ENCODE measurements around the gene SOHLH1.

Gene SOHLH1

DNA sequence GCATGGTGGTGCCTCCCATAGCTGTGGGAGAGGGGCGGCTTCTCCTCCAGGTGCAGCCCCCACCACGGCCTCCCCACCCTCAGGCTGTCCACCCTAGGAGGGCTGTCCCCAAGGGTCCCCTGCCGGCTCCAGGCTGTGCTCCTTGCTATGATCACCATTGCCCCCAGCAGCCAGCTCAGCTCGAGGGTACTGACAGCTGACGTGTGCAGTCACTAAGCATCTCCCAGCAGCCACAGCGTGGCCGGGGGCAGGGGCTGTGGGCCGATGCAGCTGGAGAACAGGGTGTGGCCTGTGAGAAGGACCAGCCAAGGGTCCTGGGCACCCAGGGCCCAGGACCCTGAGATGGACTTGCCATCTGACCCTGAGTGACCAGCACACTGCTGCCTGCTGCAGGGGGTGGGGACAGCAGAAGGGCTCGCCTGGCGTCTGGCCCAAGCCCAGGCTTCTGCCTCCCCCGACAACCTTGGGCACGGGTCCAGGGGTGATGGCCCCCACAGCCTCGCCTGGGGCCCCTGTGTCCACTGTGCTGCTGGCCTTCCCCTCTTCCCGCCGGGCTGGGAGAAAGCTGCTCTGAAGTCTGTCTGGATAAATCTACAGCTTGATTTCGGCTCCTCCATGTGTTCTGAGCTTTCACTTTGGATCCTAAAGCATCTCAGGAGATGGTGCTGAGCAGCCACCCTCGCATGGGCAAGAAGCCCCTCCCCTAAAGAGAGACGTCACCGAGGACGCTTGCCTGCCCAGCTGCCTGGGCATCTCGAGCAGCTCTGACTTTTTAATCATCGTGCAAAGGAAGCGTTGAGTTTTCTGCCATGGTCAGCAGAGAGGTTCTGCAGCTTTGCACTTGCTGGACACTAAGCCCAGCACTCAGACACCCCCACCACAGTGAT lies 8.2 kb upstream of the SOHLH1 start:
- no peak for DNase-seq (ENCODE audit: low read depth in 1 of 2, low spot score in 1 of 2)
- no peak for TF ChIP-seq JUND (IDR thresholded peaks at IDR 0.05; ENCODE audit: low read depth)
- in situ Hi-C loops (cut with HindIII; ENCODE audit: low pct_unique_long_range_greater_than_20kb, low sequenced_read_pairs): no loop called here

DNA sequence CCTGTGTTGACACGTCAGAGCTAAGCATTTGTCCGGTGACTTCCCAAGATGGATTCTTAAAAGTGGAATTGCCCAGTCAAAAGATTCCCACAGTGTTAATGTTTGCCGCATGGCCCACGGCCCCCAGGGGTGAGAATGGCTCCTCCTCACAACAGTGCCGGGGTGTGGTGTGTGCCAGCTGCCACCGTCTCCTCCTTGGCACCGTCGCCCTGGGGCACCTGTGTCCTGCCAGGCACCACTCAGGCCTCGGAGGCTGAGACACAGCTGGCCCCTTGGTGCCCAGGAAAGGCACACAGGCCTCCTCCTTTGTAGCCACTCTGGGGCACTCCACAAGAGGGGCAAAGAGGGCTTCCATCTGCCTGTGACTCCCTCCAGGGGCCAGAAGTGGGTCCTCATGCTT lies 7.0 kb upstream of the SOHLH1 start:
- no peak for TF ChIP-seq JUND (IDR thresholded peaks at IDR 0.05; ENCODE audit: low read depth)
- DNase-seq (ENCODE audit: low read depth in 1 of 2, low spot score in 1 of 2): no peak
- in situ Hi-C loops (cut with HindIII; ENCODE audit: low pct_unique_long_range_greater_than_20kb, low sequenced_read_pairs): no loop called here

- TF ChIP-seq JUND (IDR thresholded peaks at IDR 0.05; ENCODE audit: low read depth): no peak
- no peak for DNase-seq (ENCODE audit: low read depth in 1 of 2, low spot score in 1 of 2)
- in situ Hi-C loops (cut with HindIII; ENCODE audit: low pct_unique_long_range_greater_than_20kb, low sequenced_read_pairs): no loop called here
Measured at GRCh38 chr9:135705376-135705775, 6.1 kb upstream of the SOHLH1 start.

DNA sequence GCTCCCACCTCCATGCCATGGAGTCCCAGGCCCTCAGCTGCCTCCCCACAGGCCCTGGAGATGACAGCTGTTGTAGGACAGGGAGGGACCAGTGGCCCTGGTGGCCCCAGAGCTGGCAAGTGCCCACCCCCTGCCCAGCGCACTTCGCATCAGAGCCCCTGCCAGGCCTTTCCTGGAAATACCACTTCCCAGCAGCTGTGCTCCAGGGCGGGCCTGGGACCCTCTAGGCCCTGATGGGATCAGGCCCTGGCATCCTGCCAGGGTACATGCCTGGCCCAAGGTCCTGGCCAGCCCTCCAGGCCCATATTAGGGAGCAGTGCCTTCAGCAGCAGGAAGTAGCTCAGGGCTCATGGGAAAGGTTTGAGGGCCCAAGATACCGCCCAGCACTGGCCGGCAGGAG lies 5.2 kb upstream of the SOHLH1 start:
- no peak for DNase-seq (ENCODE audit: low read depth in 1 of 2, low spot score in 1 of 2)
- in situ Hi-C loops (cut with HindIII; ENCODE audit: low pct_unique_long_range_greater_than_20kb, low sequenced_read_pairs): no loop called here
- no peak for TF ChIP-seq JUND (IDR thresholded peaks at IDR 0.05; ENCODE audit: low read depth)

- no peak for TF ChIP-seq JUND (IDR thresholded peaks at IDR 0.05; ENCODE audit: low read depth)
- DNase-seq (ENCODE audit: low read depth in 1 of 2, low spot score in 1 of 2): no peak
- in situ Hi-C loops (cut with HindIII; ENCODE audit: low pct_unique_long_range_greater_than_20kb, low sequenced_read_pairs): no loop called here
Measured at GRCh38 chr9:135703726-135704125, 4.4 kb upstream of the SOHLH1 start.

GRCh38 chr9:135701959-135702721 lies 2.9 kb upstream of the SOHLH1 start, which contains the start of gene KCNT1:
KCNT1 (plus strand) TSS chr9:135702185; CDS start chr9:135702259, 74 bp downstream.
- no peak for TF ChIP-seq JUND (IDR thresholded peaks at IDR 0.05; ENCODE audit: low read depth)
- DNase-seq (ENCODE audit: low read depth in 1 of 2, low spot score in 1 of 2): peak; percentile 64 to 98
- in situ Hi-C loops (cut with HindIII; ENCODE audit: low pct_unique_long_range_greater_than_20kb, low sequenced_read_pairs): no loop called here

GRCh38 chr9:135701067-135701958 lies 2.0 kb upstream of the SOHLH1 start:
- DNase-seq (ENCODE audit: low read depth in 1 of 2, low spot score in 1 of 2): no peak
- TF ChIP-seq JUND (IDR thresholded peaks at IDR 0.05; ENCODE audit: low read depth): no peak
- in situ Hi-C loops (cut with HindIII; ENCODE audit: low pct_unique_long_range_greater_than_20kb, low sequenced_read_pairs): no loop called here

DNA sequence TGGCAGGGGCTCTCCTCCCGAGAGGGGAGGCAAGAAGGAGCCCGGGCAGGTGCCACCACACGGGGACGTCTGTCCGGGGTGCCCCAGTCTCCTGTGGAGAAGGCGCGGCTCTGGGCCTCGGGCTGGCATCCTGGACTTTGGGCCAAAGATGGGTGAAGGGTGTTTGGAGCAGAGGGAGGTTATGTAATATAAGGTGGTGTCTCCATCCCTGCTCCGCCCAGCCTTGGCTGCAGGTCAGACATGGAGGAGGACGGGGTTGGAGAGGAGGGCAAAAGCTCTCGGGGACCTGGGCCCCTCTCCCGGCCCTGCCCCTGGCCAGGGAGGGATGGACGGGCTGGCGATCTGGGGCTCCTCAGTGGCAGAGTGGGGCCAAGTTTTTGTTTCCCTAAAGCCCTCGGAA lies 1.2 kb upstream of the SOHLH1 start:
- in situ Hi-C loops (cut with HindIII; ENCODE audit: low pct_unique_long_range_greater_than_20kb, low sequenced_read_pairs): no loop called here
- DNase-seq (ENCODE audit: low read depth in 1 of 2, low spot score in 1 of 2): peak in 1 of 2 experiments; percentile 25

GRCh38 chr9:135698767-135699166 lies 514 bp downstream of the SOHLH1 start:
- DNase-seq (ENCODE audit: low read depth in 1 of 2, low spot score in 1 of 2): no peak
- in situ Hi-C loops (cut with HindIII; ENCODE audit: low pct_unique_long_range_greater_than_20kb, low sequenced_read_pairs): no loop called here
- no peak for TF ChIP-seq JUND (IDR thresholded peaks at IDR 0.05; ENCODE audit: low read depth)

More for the DNA sequence above, 1.2 kb upstream of the SOHLH1 start:
- TF ChIP-seq JUND (IDR thresholded peaks at IDR 0.05; ENCODE audit: low read depth): no peak

GRCh38 chr9:135698236-135698635 lies 1.0 kb downstream of the SOHLH1 start:
- no peak for TF ChIP-seq JUND (IDR thresholded peaks at IDR 0.05; ENCODE audit: low read depth)
- DNase-seq (ENCODE audit: low read depth in 1 of 2, low spot score in 1 of 2): no peak
- in situ Hi-C loops (cut with HindIII; ENCODE audit: low pct_unique_long_range_greater_than_20kb, low sequenced_read_pairs): no loop called here

- no peak for DNase-seq (ENCODE audit: low read depth in 1 of 2, low spot score in 1 of 2)
- in situ Hi-C loops (cut with HindIII; ENCODE audit: low pct_unique_long_range_greater_than_20kb, low sequenced_read_pairs): no loop called here
- TF ChIP-seq JUND (IDR thresholded peaks at IDR 0.05; ENCODE audit: low read depth): no peak
Measured at GRCh38 chr9:135697226-135697625, 2.1 kb downstream of the SOHLH1 start.

- DNase-seq (ENCODE audit: low read depth in 1 of 2, low spot score in 1 of 2): no peak
- in situ Hi-C loops (cut with HindIII; ENCODE audit: low pct_unique_long_range_greater_than_20kb, low sequenced_read_pairs): no loop called here
- no peak for TF ChIP-seq JUND (IDR thresholded peaks at IDR 0.05; ENCODE audit: low read depth)
Measured at GRCh38 chr9:135696446-135696845, 2.8 kb downstream of the SOHLH1 start.
